Measurements from ENCODE around the gene HIRA. TPM values are rescaled to one million over a fixed set of nuclear protein-coding genes. Genes with fewer than 3 reads are reported as not detected.

The HIRA gene
- polyA plus RNA-seq, 3 donors = 1.8 to 20.7 (median 2.6) TPM

GRCh38 chr22:19350947-19351346 lies 80.6 kb downstream of the HIRA start:
- WGBS (ENCODE audit: insufficient coverage) = 95% methylated on average over 6 of the region's 9 CpGs
- Histone ChIP-seq H2AFZ (ENCODE audit: insufficient read depth, low read depth, low read length, poor library complexity, severe bottlenecking) (no peak overlapping the region), H3K27ac (ENCODE audit: low read depth in 1 of 2, low read length in 2 of 2) (no peak overlapping the region), H3K79me2 (ENCODE audit: insufficient read depth, low read length) (no peaks in the 10 kb centered on the region), H3K9me3 (replicated peaks in 1 of 2; ENCODE audit: control insufficient read depth in 1 of 2, insufficient read depth in 1 of 2, low read length in 2 of 2) (no peaks in the 10 kb centered on the region), H3K4me3 (replicated peaks in 1 of 3; ENCODE audit: low read depth in 2 of 3, low read length in 3 of 3) (no peak overlapping the region), H4K20me1 (ENCODE audit: insufficient read depth, low read length) (no peaks in the 10 kb centered on the region), H3K4me2 (replicated peaks; ENCODE audit: extremely low read depth, low read length, poor library complexity, severe bottlenecking) (no peak overlapping the region), H3K4me1 (ENCODE audit: control insufficient read depth in 1 of 2, insufficient read depth in 2 of 2, low read length in 2 of 2) (no peaks in the 10 kb centered on the region), H3K9ac (ENCODE audit: insufficient read depth, low read length, poor library complexity, severe bottlenecking) (no peak overlapping the region), H3K27me3 (ENCODE audit: control insufficient read depth in 2 of 2, insufficient read depth in 2 of 2, low read length in 2 of 2) (no peaks in the 10 kb centered on the region), H3K36me3 (replicated peaks in 1 of 2; ENCODE audit: control insufficient read depth in 1 of 2, insufficient read depth in 2 of 2, low read length in 2 of 2) (peaks cover 75 to 100% of the 10 kb centered on the region in 2 donors)
- Mint-ChIP-seq H3K36me3 (peaks cover 88 to 94% of the 10 kb centered on the region in 2 donors), H3K27me3 (ENCODE audit: low read depth in 3 of 3) (peaks cover 0 to 4% (median 1%) of the 10 kb centered on the region in 3 donors), H3K27ac (peak overlapping the region in 2 of 7 donors; percentile 4 to 20), H3K4me3 (no peak overlapping the region), H3K4me1 (no peaks in the 10 kb centered on the region), H3K9me3 (no peaks in the 10 kb centered on the region)
- no peak for TF ChIP-seq CTCF (IDR thresholded peaks at IDR 0.05)
- no peak for DNase-seq
- intact Hi-C loops (cut with micrococcal nuclease) = no loop called here

GRCh38 chr22:19350476-19350859 lies 81.1 kb downstream of the HIRA start:
- no peak overlapping the region for H2AFZ ChIP-seq (ENCODE audit: insufficient read depth, low read depth, low read length, poor library complexity, severe bottlenecking)
- no peak overlapping the region for H3K9ac ChIP-seq (ENCODE audit: insufficient read depth, low read length, poor library complexity, severe bottlenecking)
- Mint-ChIP-seq H3K4me3 (no peak overlapping the region), H3K36me3 (peaks cover 86 to 94% of the 10 kb centered on the region in 2 donors), H3K27ac (peak overlapping the region in 1 of 7 donors; percentile 4), H3K9me3 (no peaks in the 10 kb centered on the region), H3K27me3 (ENCODE audit: low read depth in 3 of 3) (peaks cover 0 to under 1% (median 0%) of the 10 kb centered on the region in 3 donors), H3K4me1 (no peaks in the 10 kb centered on the region)
- no peak overlapping the region for H3K4me3 ChIP-seq (replicated peaks in 1 of 3; ENCODE audit: low read depth in 2 of 3, low read length in 3 of 3)
- no peak overlapping the region for H3K27ac ChIP-seq (ENCODE audit: low read depth in 1 of 2, low read length in 2 of 2)
- H3K27me3 ChIP-seq (ENCODE audit: control insufficient read depth in 2 of 2, insufficient read depth in 2 of 2, low read length in 2 of 2) = no peaks in the 10 kb centered on the region
- no peaks in the 10 kb centered on the region for H3K4me1 ChIP-seq (ENCODE audit: control insufficient read depth in 1 of 2, insufficient read depth in 2 of 2, low read length in 2 of 2)
- no peaks in the 10 kb centered on the region for H3K9me3 ChIP-seq (replicated peaks in 1 of 2; ENCODE audit: control insufficient read depth in 1 of 2, insufficient read depth in 1 of 2, low read length in 2 of 2)
- peaks cover 75 to 100% of the 10 kb centered on the region in 2 donors for H3K36me3 ChIP-seq (replicated peaks in 1 of 2; ENCODE audit: control insufficient read depth in 1 of 2, insufficient read depth in 2 of 2, low read length in 2 of 2)
- intact Hi-C loops (cut with micrococcal nuclease) = no loop called here
- TF ChIP-seq CTCF (IDR thresholded peaks at IDR 0.05) = no peak
- no peaks in the 10 kb centered on the region for H4K20me1 ChIP-seq (ENCODE audit: insufficient read depth, low read length)
- DNase-seq = no peak
- no peaks in the 10 kb centered on the region for H3K79me2 ChIP-seq (ENCODE audit: insufficient read depth, low read length)
- no peak overlapping the region for H3K4me2 ChIP-seq (replicated peaks; ENCODE audit: extremely low read depth, low read length, poor library complexity, severe bottlenecking)
- 100% methylated on average over 1 of the region's 1 CpG for WGBS (ENCODE audit: insufficient coverage)
